Activated naive CD4-positive, alpha-beta T cell treated with anti-CD3 and anti-CD28 coated beads, Interleukin-2, amount 50 U/mL, for 16 hours (primary cell): ENCODE results near the gene EFEMP1.

Experiments used
- DNase-seq: peaks from one replicate; pipeline ENCODE4 v3.0.0-alpha.2; 2020

Gene EFEMP1

GRCh38 chr2:55923091-55923981, at the start of gene EFEMP1:
Gene EFEMP1 (minus strand): TSS chr2:55923782. CDS start chr2:55922440, 1,342 bp downstream.
- no peak for DNase-seq

- no peak for DNase-seq
These were observed 46.9 kb upstream of the EFEMP1 start for GRCh38 chr2:55970500-55970899.

GRCh38 chr2:55968941-55969340, 45.4 kb upstream of the EFEMP1 start:
- DNase-seq = no peak

- no peak for DNase-seq
These were observed 43.0 kb upstream of the EFEMP1 start for GRCh38 chr2:55966401-55967118.

GRCh38 chr2:55965966-55966365, 42.4 kb upstream of the EFEMP1 start:
- no peak for DNase-seq

GRCh38 chr2:55965276-55965675, 41.7 kb upstream of the EFEMP1 start:
- no peak for DNase-seq

GRCh38 chr2:55962915-55963314, 39.3 kb upstream of the EFEMP1 start:
- DNase-seq = no peak

GRCh38 chr2:55961318-55961911, 37.8 kb upstream of the EFEMP1 start:
- no peak for DNase-seq

GRCh38 chr2:55958756-55959155, 35.2 kb upstream of the EFEMP1 start:
- no peak for DNase-seq

GRCh38 chr2:55957142-55957541, 33.6 kb upstream of the EFEMP1 start:
- DNase-seq = no peak

GRCh38 chr2:55954306-55955035, 30.9 kb upstream of the EFEMP1 start:
- no peak for DNase-seq

- DNase-seq = no peak
These were observed 28.8 kb upstream of the EFEMP1 start for GRCh38 chr2:55952415-55952814.

- no peak for DNase-seq
These were observed 28.0 kb upstream of the EFEMP1 start for GRCh38 chr2:55951533-55951932.

- no peak for DNase-seq
These were observed 26.0 kb upstream of the EFEMP1 start for GRCh38 chr2:55949613-55950012.

GRCh38 chr2:55949211-55949610, 25.6 kb upstream of the EFEMP1 start:
- no peak for DNase-seq

- DNase-seq = no peak
These were observed 24.8 kb upstream of the EFEMP1 start for GRCh38 chr2:55948176-55948923.

- DNase-seq = no peak
These were observed 24.2 kb upstream of the EFEMP1 start for GRCh38 chr2:55947752-55948151.

- no peak for DNase-seq
These were observed 23.2 kb upstream of the EFEMP1 start for GRCh38 chr2:55946793-55947192.

GRCh38 chr2:55943466-55943865, 19.9 kb upstream of the EFEMP1 start:
- DNase-seq = no peak

GRCh38 chr2:55936351-55936750, 12.8 kb upstream of the EFEMP1 start:
- no peak for DNase-seq

GRCh38 chr2:55934337-55934736, 10.8 kb upstream of the EFEMP1 start:
- DNase-seq = no peak

GRCh38 chr2:55932843-55933242, 9.3 kb upstream of the EFEMP1 start:
- no peak for DNase-seq
